ENCODE measurements around the gene UBP1.
"Not testable (repeated sequence)": the region's sequence is repeated elsewhere in the genome, so short reads cannot be mapped to it uniquely, and the experiment has no call there.

UBP1 gene

GRCh38 chr3:33372218-33373081 lies 67.8 kb downstream of the UBP1 start:
- Mint-ChIP-seq H3K4me1 (ENCODE audit: low read depth in 2 of 2) (peaks cover 0 to 2% of the 10 kb centered on the region in 2 donors), H3K36me3 (ENCODE audit: insufficient read depth) (no peaks in the 10 kb centered on the region), H3K4me3 (no peak overlapping the region), H3K27me3 (peaks cover 40 to 42% of the 10 kb centered on the region in 2 donors), H3K27ac (no peak overlapping the region), H3K9me3 (peaks cover 0 to 2% of the 10 kb centered on the region in 2 donors)
- DNase-seq (peak; percentile 25 to 38 (median 26)), ATAC-seq (replicated peaks) (peak; percentile 61)

GRCh38 chr3:33364531-33365128 lies 75.6 kb downstream of the UBP1 start:
- H3K36me3 Mint-ChIP-seq (ENCODE audit: insufficient read depth) = no peaks in the 10 kb centered on the region
- H3K9me3 Mint-ChIP-seq = no peaks in the 10 kb centered on the region
- no peaks in the 10 kb centered on the region for H3K4me1 Mint-ChIP-seq (ENCODE audit: low read depth in 2 of 2)
- H3K27ac Mint-ChIP-seq = no peak overlapping the region
- peaks cover 16 to 22% of the 10 kb centered on the region in 2 donors for H3K27me3 Mint-ChIP-seq
- ATAC-seq (replicated peaks) (no peak), DNase-seq (no peak)
- H3K4me3 Mint-ChIP-seq = no peak overlapping the region

GRCh38 chr3:33364060-33364459 lies 76.1 kb downstream of the UBP1 start:
- DNase-seq = no peak
- Mint-ChIP-seq H3K4me1 (ENCODE audit: low read depth in 2 of 2) (no peaks in the 10 kb centered on the region), H3K27ac (no peak overlapping the region), H3K36me3 (ENCODE audit: insufficient read depth) (no peaks in the 10 kb centered on the region), H3K9me3 (no peaks in the 10 kb centered on the region), H3K27me3 (peaks cover 16 to 17% of the 10 kb centered on the region in 2 donors), H3K4me3 (no peak overlapping the region)
- ATAC-seq (replicated peaks) = no peak

GRCh38 chr3:33363113-33363800 lies 76.9 kb downstream of the UBP1 start:
- no peak overlapping the region for H3K27ac Mint-ChIP-seq
- no peak for ATAC-seq (replicated peaks)
- no peaks in the 10 kb centered on the region for H3K9me3 Mint-ChIP-seq
- no peak overlapping the region for H3K4me3 Mint-ChIP-seq
- peaks cover 10 to 13% of the 10 kb centered on the region in 2 donors for H3K27me3 Mint-ChIP-seq
- H3K36me3 Mint-ChIP-seq (ENCODE audit: insufficient read depth) = no peaks in the 10 kb centered on the region
- H3K4me1 Mint-ChIP-seq (ENCODE audit: low read depth in 2 of 2) = no peaks in the 10 kb centered on the region
- DNase-seq = no peak

- Mint-ChIP-seq H3K4me1 (ENCODE audit: low read depth in 2 of 2) (no peaks in the 10 kb centered on the region), H3K27me3 (peaks cover 0 to 14% of the 10 kb centered on the region in 2 donors), H3K36me3 (ENCODE audit: insufficient read depth) (no peaks in the 10 kb centered on the region), H3K9me3 (no peaks in the 10 kb centered on the region), H3K27ac (no peak overlapping the region), H3K4me3 (no peak overlapping the region)
- ATAC-seq (replicated peaks) = no peak
- DNase-seq = no peak
These were observed 79.9 kb downstream of the UBP1 start for GRCh38 chr3:33360136-33360825.

GRCh38 chr3:33358172-33358781 lies 81.9 kb downstream of the UBP1 start:
- no peaks in the 10 kb centered on the region for H3K36me3 Mint-ChIP-seq (ENCODE audit: insufficient read depth)
- H3K9me3 Mint-ChIP-seq = no peaks in the 10 kb centered on the region
- H3K27ac Mint-ChIP-seq = no peak overlapping the region
- ATAC-seq (replicated peaks) (no peak), DNase-seq (no peak)
- no peaks in the 10 kb centered on the region for H3K4me1 Mint-ChIP-seq (ENCODE audit: low read depth in 2 of 2)
- no peak overlapping the region for H3K4me3 Mint-ChIP-seq
- peaks cover 0 to 14% of the 10 kb centered on the region in 2 donors for H3K27me3 Mint-ChIP-seq

- ATAC-seq (replicated peaks) (no peak), DNase-seq (no peak)
- Mint-ChIP-seq H3K4me1 (ENCODE audit: low read depth in 2 of 2) (no peaks in the 10 kb centered on the region), H3K9me3 (no peaks in the 10 kb centered on the region), H3K27me3 (peaks cover 0 to 14% of the 10 kb centered on the region in 2 donors), H3K27ac (no peak overlapping the region), H3K36me3 (ENCODE audit: insufficient read depth) (no peaks in the 10 kb centered on the region), H3K4me3 (no peak overlapping the region)
These were observed 84.6 kb downstream of the UBP1 start for GRCh38 chr3:33355611-33356010.

- H3K4me1 Mint-ChIP-seq (ENCODE audit: low read depth in 2 of 2) = no peaks in the 10 kb centered on the region
- H3K27ac Mint-ChIP-seq = no peak overlapping the region
- H3K36me3 Mint-ChIP-seq (ENCODE audit: insufficient read depth) = no peaks in the 10 kb centered on the region
- peaks cover 0 to 2% of the 10 kb centered on the region in 2 donors for H3K27me3 Mint-ChIP-seq
- H3K9me3 Mint-ChIP-seq = peaks cover 0 to under 1% of the 10 kb centered on the region in 2 donors
- DNase-seq = no peak
- ATAC-seq (replicated peaks) = no peak
- no peak overlapping the region for H3K4me3 Mint-ChIP-seq
These were observed 100.4 kb downstream of the UBP1 start for GRCh38 chr3:33339758-33340157.

GRCh38 chr3:33338936-33339465 lies 101.2 kb downstream of the UBP1 start:
- not testable (repeated sequence) for ATAC-seq (replicated peaks); H3K27ac Mint-ChIP-seq; H3K4me3 Mint-ChIP-seq; H3K4me1 Mint-ChIP-seq (ENCODE audit: low read depth in 2 of 2); DNase-seq; H3K36me3 Mint-ChIP-seq (ENCODE audit: insufficient read depth); H3K27me3 Mint-ChIP-seq; H3K9me3 Mint-ChIP-seq
